ENCODE data around the gene SLC9A7. TPM values are rescaled to one million over a fixed set of nuclear protein-coding genes. Genes with fewer than 3 reads are reported as not detected.

Gene SLC9A7
- total RNA-seq, 1 experiment from 2014 or later, result 13.1 TPM

DNA sequence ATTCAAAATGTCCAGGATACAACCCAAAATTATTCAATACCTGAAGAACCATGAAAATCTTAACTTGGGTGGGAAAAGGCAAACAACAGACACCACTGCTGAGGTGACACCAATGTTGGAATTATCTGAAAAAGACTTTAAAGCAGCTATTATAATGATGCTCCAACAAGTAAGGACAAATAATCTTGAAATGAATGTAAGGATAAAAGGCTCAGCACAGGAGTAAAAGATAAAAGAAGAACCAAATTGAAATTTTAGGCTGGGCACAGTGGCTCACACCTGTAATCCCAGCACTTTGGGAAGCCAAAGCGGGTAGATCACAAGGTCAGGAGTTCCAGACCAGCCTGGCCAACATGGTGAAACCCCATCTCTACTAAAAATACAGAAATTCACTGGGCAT lies 4.0 kb upstream of the SLC9A7 start:
- CTCF ChIA-PET, result no interaction called here
- Histone ChIP-seq H3K4me1 (ENCODE audit: insufficient read depth, low read length, poor library complexity, severe bottlenecking) (no peaks in the 10 kb centered on the region), H3K9me3 (ENCODE audit: low read depth, low read length, poor library complexity, severe bottlenecking) (peaks cover 7% of the 10 kb centered on the region), H3K36me3 (ENCODE audit: insufficient read depth, low read length, poor library complexity, severe bottlenecking) (no peaks in the 10 kb centered on the region), H3K27ac (ENCODE audit: low read depth, low read length, poor library complexity, severe bottlenecking) (no peak overlapping the region), H3K4me3 (ENCODE audit: low read depth, low read length, poor library complexity, severe bottlenecking) (no peak overlapping the region), H3K27me3 (replicated peaks; ENCODE audit: insufficient read depth, low read depth, low read length, poor library complexity) (no peaks in the 10 kb centered on the region)
- intact Hi-C loops (cut with micrococcal nuclease; ENCODE audit: unreplicated experiment), result no loop called here
- POLR2A ChIA-PET (ENCODE audit: low non-redundant PET), result no interaction called here
- BruUV-seq (replicated peaks), result no TSS peak
- no peak for TF ChIP-seq EZH2 (IDR thresholded peaks at IDR 0.05; ENCODE audit: borderline replicate concordance, low read depth, low read length, poor library complexity, severe bottlenecking)
- TF ChIP-seq, protein P1, sequence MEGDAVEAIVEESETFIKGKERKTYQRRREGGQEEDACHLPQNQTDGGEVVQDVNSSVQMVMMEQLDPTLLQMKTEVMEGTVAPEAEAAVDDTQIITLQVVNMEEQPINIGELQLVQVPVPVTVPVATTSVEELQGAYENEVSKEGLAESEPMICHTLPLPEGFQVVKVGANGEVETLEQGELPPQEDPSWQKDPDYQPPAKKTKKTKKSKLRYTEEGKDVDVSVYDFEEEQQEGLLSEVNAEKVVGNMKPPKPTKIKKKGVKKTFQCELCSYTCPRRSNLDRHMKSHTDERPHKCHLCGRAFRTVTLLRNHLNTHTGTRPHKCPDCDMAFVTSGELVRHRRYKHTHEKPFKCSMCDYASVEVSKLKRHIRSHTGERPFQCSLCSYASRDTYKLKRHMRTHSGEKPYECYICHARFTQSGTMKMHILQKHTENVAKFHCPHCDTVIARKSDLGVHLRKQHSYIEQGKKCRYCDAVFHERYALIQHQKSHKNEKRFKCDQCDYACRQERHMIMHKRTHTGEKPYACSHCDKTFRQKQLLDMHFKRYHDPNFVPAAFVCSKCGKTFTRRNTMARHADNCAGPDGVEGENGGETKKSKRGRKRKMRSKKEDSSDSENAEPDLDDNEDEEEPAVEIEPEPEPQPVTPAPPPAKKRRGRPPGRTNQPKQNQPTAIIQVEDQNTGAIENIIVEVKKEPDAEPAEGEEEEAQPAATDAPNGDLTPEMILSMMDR (conservative IDR thresholded peaks at IDR 0.05; ENCODE audit: low read depth, low read length), result no peak
- DNase-seq (ENCODE audit: low spot score), result no peak

DNA sequence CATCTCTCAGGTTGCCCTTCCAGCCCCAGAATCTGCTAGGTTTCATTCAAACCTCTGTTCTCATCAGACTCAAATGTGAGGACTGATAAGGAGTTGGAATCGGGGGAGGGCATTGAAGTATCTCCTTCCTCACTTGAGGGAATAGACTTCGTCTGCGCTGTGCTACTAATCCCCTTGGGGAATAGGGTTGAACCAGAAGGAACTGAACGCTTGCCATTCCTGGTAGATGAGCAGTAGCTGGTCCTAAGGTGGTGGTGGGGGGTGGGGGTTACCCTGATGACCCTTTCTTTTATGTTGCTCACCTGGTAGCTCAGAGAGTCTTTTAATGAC lies 692 bp upstream of the SLC9A7 start:
- ChIA-PET POLR2A (ENCODE audit: low non-redundant PET) (no interaction called here), CTCF (interaction anchor here (0.6 to 1.1 kb wide), 2 partner anchors 37 to 77 kb away, joined by 4 read pairs; partner anchors contain the start of gene RP2)
- intact Hi-C loops (cut with micrococcal nuclease; ENCODE audit: unreplicated experiment), result loop anchor here (1.0 to 2.0 kb wide), 3 partner anchors 37 to 333 kb away; no protein-coding TSS in a partner anchor
- Histone ChIP-seq H3K9me3 (ENCODE audit: low read depth, low read length, poor library complexity, severe bottlenecking) (peaks cover 7% of the 10 kb centered on the region), H3K27me3 (replicated peaks; ENCODE audit: insufficient read depth, low read depth, low read length, poor library complexity) (no peaks in the 10 kb centered on the region), H3K4me3 (ENCODE audit: low read depth, low read length, poor library complexity, severe bottlenecking) (peak overlapping the region; percentile 57), H3K4me1 (ENCODE audit: insufficient read depth, low read length, poor library complexity, severe bottlenecking) (no peaks in the 10 kb centered on the region), H3K27ac (ENCODE audit: low read depth, low read length, poor library complexity, severe bottlenecking) (no peak overlapping the region), H3K36me3 (ENCODE audit: insufficient read depth, low read length, poor library complexity, severe bottlenecking) (no peaks in the 10 kb centered on the region)
- TF ChIP-seq, protein P1 (conservative IDR thresholded peaks at IDR 0.05; ENCODE audit: low read depth, low read length), result no peak
- TF ChIP-seq EZH2 (IDR thresholded peaks at IDR 0.05; ENCODE audit: borderline replicate concordance, low read depth, low read length, poor library complexity, severe bottlenecking), result no peak
- no TSS peak for BruUV-seq (replicated peaks)
- peak; percentile 72 for DNase-seq (ENCODE audit: low spot score)

GRCh38 chrX:46758163-46758955 lies 559 bp downstream of the SLC9A7 start:
- TF ChIP-seq, protein P1 (conservative IDR thresholded peaks at IDR 0.05; ENCODE audit: low read depth, low read length), result no peak
- TF ChIP-seq EZH2 (IDR thresholded peaks at IDR 0.05; ENCODE audit: borderline replicate concordance, low read depth, low read length, poor library complexity, severe bottlenecking), result no peak
- Histone ChIP-seq H3K4me3 (ENCODE audit: low read depth, low read length, poor library complexity, severe bottlenecking) (peak overlapping the region; percentile 57), H3K36me3 (ENCODE audit: insufficient read depth, low read length, poor library complexity, severe bottlenecking) (no peaks in the 10 kb centered on the region), H3K27ac (ENCODE audit: low read depth, low read length, poor library complexity, severe bottlenecking) (no peak overlapping the region), H3K4me1 (ENCODE audit: insufficient read depth, low read length, poor library complexity, severe bottlenecking) (no peaks in the 10 kb centered on the region), H3K27me3 (replicated peaks; ENCODE audit: insufficient read depth, low read depth, low read length, poor library complexity) (no peaks in the 10 kb centered on the region), H3K9me3 (ENCODE audit: low read depth, low read length, poor library complexity, severe bottlenecking) (peaks cover 7% of the 10 kb centered on the region)
- no peak for DNase-seq (ENCODE audit: low spot score)
- POLR2A ChIA-PET (ENCODE audit: low non-redundant PET), result no interaction called here
- no TSS peak for BruUV-seq (replicated peaks)
- intact Hi-C loops (cut with micrococcal nuclease; ENCODE audit: unreplicated experiment), result loop anchor here (2.0 kb wide), 2 partner anchors 272 to 334 kb away; no protein-coding TSS in a partner anchor
- CTCF ChIA-PET, result interaction anchor here (1.3 kb wide), 1 partner anchor 38 kb away, joined by 3 read pairs; no protein-coding TSS in a partner anchor

Data from A673 (cell line).